GM18861 (cell line): Measurements from ENCODE around the gene HOXB3.

ENCODE experiments used
- ATAC-seq: cut with Tn5 transposase; IDR thresholded peaks from one replicate; pipeline ENCODE4 v1.9.1; 2021; ENCODE audit not compliant: unreplicated experiment

Gene HOXB3

GRCh38 chr17:48600244-48601098 is 10.4 kb upstream of the HOXB3 start:
- ATAC-seq: no peak

- ATAC-seq: no peak
Observed at GRCh38 chr17:48599354-48599753, 9.3 kb upstream of the HOXB3 start.

- no peak for ATAC-seq
Observed at GRCh38 chr17:48598736-48599135, 8.7 kb upstream of the HOXB3 start.

- no peak for ATAC-seq
Observed at GRCh38 chr17:48597778-48598631, 8.0 kb upstream of the HOXB3 start.

GRCh38 chr17:48597528-48597777 is 7.4 kb upstream of the HOXB3 start:
- no peak for ATAC-seq

GRCh38 chr17:48596735-48597527 is 6.9 kb upstream of the HOXB3 start:
- ATAC-seq: no peak

- ATAC-seq: no peak
Observed at GRCh38 chr17:48596000-48596734, 6.1 kb upstream of the HOXB3 start.

GRCh38 chr17:48595278-48595999 is 5.4 kb upstream of the HOXB3 start:
- ATAC-seq: no peak

- no peak for ATAC-seq
Observed at GRCh38 chr17:48594538-48595277, 4.7 kb upstream of the HOXB3 start.

GRCh38 chr17:48593840-48594537 is 3.9 kb upstream of the HOXB3 start:
- ATAC-seq: no peak

- ATAC-seq: no peak
Observed at GRCh38 chr17:48593126-48593829, 3.2 kb upstream of the HOXB3 start, which contains the start of gene HOXB5. Gene HOXB5, minus strand, starts transcription at chr17:48593779. Its CDS starts 97 bp downstream, at chr17:48593682.

- no peak for ATAC-seq
Observed at GRCh38 chr17:48592577-48592976, 2.5 kb upstream of the HOXB3 start.

- no peak for ATAC-seq
Observed at GRCh38 chr17:48592057-48592514, 2.0 kb upstream of the HOXB3 start.

- ATAC-seq: no peak
Observed at GRCh38 chr17:48591255-48592056, 1.4 kb upstream of the HOXB3 start.

GRCh38 chr17:48590607-48591161 is 643 bp upstream of the HOXB3 start:
- ATAC-seq: no peak

GRCh38 chr17:48589060-48589830 is 796 bp downstream of the HOXB3 start:
- no peak for ATAC-seq
